HepG2 (cell line): ENCODE measurements around the gene STARD5. TPM values are rescaled to one million over a fixed set of nuclear protein-coding genes. Genes with fewer than 3 reads are reported as not detected.

ENCODE experiments used
- ATAC-seq: fragments of 200-7000 bp; cut with Tn5 transposase; 3 replicates; pipeline ENCODE4 v1.9.1; 2020; ENCODE audit warnings: mild to moderate bottlenecking, moderate library complexity
- BruUV-seq: library from RNA; stranded (reverse); fragments of 400-500 nt; replicated peaks from 2 replicates; lab custom pipeline; 2021; lab: Mats Ljungman, UMichigan
- CTCF ChIA-PET: fragments of 300-600 bp; formaldehyde crosslinking; extraction: SDS; loops from one replicate; lab custom pipeline; 2021; ENCODE audit warnings: low total read pairs, inconsistent platforms, low intra/inter-chr PET ratio; lab: Yijun Ruan, JAX
- POLR2A ChIA-PET: fragments of 350-600 bp; sonication (Branson Sonifier 250); formaldehyde crosslinking; loops from one replicate; lab custom pipeline; 2020; ENCODE audit warnings: antibody characterized with exemption, inconsistent platforms; lab: Yijun Ruan, JAX
- DNase-seq: peaks from one replicate; pipeline ENCODE4 v3.0.0-alpha.2; 2015; ENCODE audit warnings: low spot score
- FAIRE-seq: peaks from 3 replicates; lab custom pipeline; 2011; peaks lifted over from hg19 to GRCh38; lab: Jason Lieb, UNC
- H2AFZ ChIP-seq: one replicate; pipeline ENCODE4 v1.6.1; 2011; ENCODE audit warnings: low read length, inconsistent platforms
- H3K27ac ChIP-seq: fragments of 300-600 bp; 3 replicates; pipeline ENCODE4 v1.8.0; 2011; ENCODE audit warnings: mixed run types, mild to moderate bottlenecking, mixed read lengths, low read length, inconsistent platforms; ENCODE audit not compliant: insufficient read depth; ENCODE audit errors: extremely low read length
- H3K27me3 ChIP-seq, 2 experiments: fragments of 200-600 bp in 1 of 2; 2 replicates in 1 of 2; 3 replicates in 1 of 2; pipeline versions ENCODE4 v1.6.0 to v1.8.0; 2011; ENCODE audit warnings: low read length in 2 of 2, mild to moderate bottlenecking in 2 of 2, moderate library complexity in 2 of 2, inconsistent platforms in 1 of 2; ENCODE audit not compliant: insufficient read depth in 2 of 2, control insufficient read depth in 1 of 2
- H3K36me3 ChIP-seq, 2 experiments: fragments of 200-600 bp in 1 of 2; replicated peaks in 1 of 2; 2 replicates in 1 of 2; 3 replicates in 1 of 2; pipeline versions ENCODE4 v1.5.1 to v1.8.0; 2011; ENCODE audit warnings: low read length in 2 of 2, inconsistent platforms in 1 of 2; ENCODE audit not compliant: insufficient read depth in 2 of 2, control insufficient read depth in 1 of 2
- H3K4me1 ChIP-seq: 2 replicates; pipeline ENCODE4 v1.5.1; 2012; ENCODE audit warnings: low read length, inconsistent platforms; ENCODE audit not compliant: insufficient read depth
- H3K4me2 ChIP-seq: 2 replicates; pipeline ENCODE4 v1.6.0; 2011; ENCODE audit warnings: low read depth, low read length, inconsistent platforms
- H3K4me3 ChIP-seq, 3 experiments: fragments of 200-600 bp in 1 of 3; sonication (generic), shearing (Covaris generic) in 1 of 3; replicated peaks in 1 of 3; 2 replicates each; pipeline ENCODE4 v1.5.1; 2011 to 2016; ENCODE audit warnings: low read length in 3 of 3, inconsistent platforms in 2 of 3, low read depth in 2 of 3, mild to moderate bottlenecking in 2 of 3, control low read depth in 1 of 3, mixed read lengths in 1 of 3; ENCODE audit not compliant: insufficient read depth in 1 of 3
- H3K79me2 ChIP-seq: one replicate; pipeline ENCODE4 v1.6.1; 2011; ENCODE audit warnings: low read length, inconsistent platforms; ENCODE audit not compliant: insufficient read depth
- H3K9ac ChIP-seq: 2 replicates; pipeline ENCODE4 v1.6.0; 2011; ENCODE audit warnings: mild to moderate bottlenecking, low read depth, low read length, inconsistent platforms; ENCODE audit not compliant: insufficient read depth
- H3K9me3 ChIP-seq: 2 replicates; pipeline ENCODE4 v1.5.1; 2012; ENCODE audit warnings: mild to moderate bottlenecking, low read length
- H4K20me1 ChIP-seq: 2 replicates; pipeline ENCODE4 v1.6.0; 2011; ENCODE audit warnings: inconsistent platforms, mild to moderate bottlenecking, low read length, moderate library complexity; ENCODE audit not compliant: insufficient read depth
- ATRX ChIP-seq: sonication (generic); formaldehyde crosslinking; IDR thresholded peaks from 2 replicates; pipeline ENCODE4 v1.4.0; 2020; ENCODE audit warnings: missing genetic modification reagents, borderline replicate concordance
- FLYWCH1 ChIP-seq: sonication (generic); formaldehyde crosslinking; IDR thresholded peaks from 2 replicates; pipeline ENCODE4 v1.8.1; 2023; ENCODE audit warnings: mild to moderate bottlenecking, missing genetic modification reagents
- HDAC6 ChIP-seq: fragments of 200-600 bp; sonication (generic); IDR thresholded peaks from 2 replicates; pipeline ENCODE4 v1.7.0; 2017; ENCODE audit warnings: mild to moderate bottlenecking, antibody characterized with exemption, low read length, low read depth
- MIXL1 ChIP-seq: IDR thresholded peaks from 2 replicates; pipeline ENCODE4 v1.6.1; 2016
- NFE2L1 ChIP-seq: sonication (generic); formaldehyde crosslinking; IDR thresholded peaks from 2 replicates; pipeline ENCODE4 v1.4.0; 2020; ENCODE audit warnings: missing genetic modification reagents, mild to moderate bottlenecking, borderline replicate concordance
- PAX8 ChIP-seq: sonication (generic); formaldehyde crosslinking; IDR thresholded peaks from 2 replicates; pipeline ENCODE4 v1.8.0; 2022; ENCODE audit warnings: mild to moderate bottlenecking, missing genetic modification reagents, borderline replicate concordance
- SRSF1 ChIP-seq: fragments of 200-400 bp; formaldehyde crosslinking; optimal IDR thresholded peaks from 2 replicates; pipeline ENCODE3; 2017; ENCODE audit warnings: mild to moderate bottlenecking, low read depth, low read length, moderate library complexity
- TCF7 ChIP-seq: sonication (generic); IDR thresholded peaks from 2 replicates; pipeline ENCODE4 v1.6.1; 2016; ENCODE audit warnings: antibody characterized with exemption, low read depth
- ZBTB39 ChIP-seq: sonication (generic); formaldehyde crosslinking; IDR thresholded peaks from 2 replicates; pipeline ENCODE4 v1.5.0; 2020; ENCODE audit warnings: missing genetic modification reagents
- ZNF34 ChIP-seq: sonication (generic); formaldehyde crosslinking; IDR thresholded peaks from 2 replicates; pipeline ENCODE4 v1.4.0; 2020; ENCODE audit warnings: mild to moderate bottlenecking, missing genetic modification reagents, borderline replicate concordance
- ZNF761 ChIP-seq: sonication (generic); formaldehyde crosslinking; conservative IDR thresholded peaks from 2 replicates; pipeline ENCODE4 v1.4.0; 2020; ENCODE audit warnings: mild to moderate bottlenecking, missing genetic modification reagents
- ZXDC ChIP-seq: sonication (generic); formaldehyde crosslinking; IDR thresholded peaks from 2 replicates; pipeline ENCODE4 v1.5.0; 2020; ENCODE audit warnings: mild to moderate bottlenecking, missing genetic modification reagents
- WGBS: methylation state at CpG from one replicate; pipeline ENCODE4 v1.1.6; 2017; ENCODE audit warnings: low lambda C conversion rate; 5-methylcytosine and 5-hydroxymethylcytosine counted together
- in situ Hi-C: cut with HindIII; loops from 2 replicates; pipeline ENCODE4 v1.10.0; 2017; ENCODE audit warnings: low pct_unique_long_range_greater_than_20kb; ENCODE audit not compliant: extremely low pct_ligation_motif_present
- intact Hi-C: fragments of 100-400 bp; cut with micrococcal nuclease; formaldehyde crosslinking; loops from one replicate; pipeline ENCODE4 v1.10.0; 2022; ENCODE audit not compliant: unreplicated experiment
- polyA plus RNA-seq, 8 experiments: library from polyadenylated mRNA; depleted of rRNA in 3 of 8; stranded (reverse) in 7 of 8; unstranded in 1 of 8; fragments of >200 nt; fragmentation: Illumina TruSeq in 4 of 8; extraction: Trizol in 4 of 8; gene quantifications; 2 replicates each; pipeline versions ENCODE4 v1.2.1 to v1.2.3, GENCODE V29; 2011 to 2016; ENCODE audit warnings: low read depth in 4 of 8, missing spikeins in 1 of 8, mixed read lengths in 1 of 8; ENCODE audit not compliant: insufficient read depth in 1 of 8
- total RNA-seq, 5 experiments: library from RNA; depleted of rRNA; stranded (reverse); fragments of >200 nt; fragmentation: Illumina TruSeq; extraction: Trizol; gene quantifications; 2 replicates each; pipeline ENCODE4 v1.2.3, GENCODE V29; 2016; ENCODE audit warnings: low read depth in 1 of 5

STARD5 gene
- total and polyA plus RNA-seq, 2 of the 13 experiments (the other 11 are each of a cell fraction or from before 2014, with no cell fraction given) = 3.1 to 3.5 TPM

DNA sequence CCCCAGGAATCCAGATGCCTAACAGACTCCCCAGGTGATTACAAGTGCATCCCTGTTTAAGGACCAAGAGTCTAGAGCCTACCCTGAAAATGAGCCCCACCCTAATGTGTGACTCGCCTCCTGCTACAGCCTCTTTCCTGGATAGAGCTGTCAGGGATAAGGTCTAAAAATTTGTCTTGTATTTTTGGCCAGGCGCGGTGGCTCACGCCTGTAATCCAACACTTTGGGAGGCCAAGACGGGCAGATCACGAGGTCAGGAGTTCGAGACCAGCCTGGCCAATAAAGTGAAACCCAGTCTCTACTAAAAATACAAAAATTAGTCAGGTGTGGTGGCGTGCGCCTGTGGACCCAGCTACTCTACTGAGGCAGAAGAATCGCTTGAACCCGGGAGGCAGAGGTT is 38.8 kb upstream of the STARD5 start (continued):
- TF ChIP-seq SRSF1 (no peak), TCF7 (no peak), NFE2L1 (no peak), PAX8 (CRISPR knock-in tag) (no peak), ZXDC (CRISPR knock-in tag) (no peak), ZBTB39 (no peak), ZNF761 (CRISPR knock-in tag) (no peak), HDAC6 (no peak)
- TF ChIP-seq, all 625 proteins: peak for 0

DNA sequence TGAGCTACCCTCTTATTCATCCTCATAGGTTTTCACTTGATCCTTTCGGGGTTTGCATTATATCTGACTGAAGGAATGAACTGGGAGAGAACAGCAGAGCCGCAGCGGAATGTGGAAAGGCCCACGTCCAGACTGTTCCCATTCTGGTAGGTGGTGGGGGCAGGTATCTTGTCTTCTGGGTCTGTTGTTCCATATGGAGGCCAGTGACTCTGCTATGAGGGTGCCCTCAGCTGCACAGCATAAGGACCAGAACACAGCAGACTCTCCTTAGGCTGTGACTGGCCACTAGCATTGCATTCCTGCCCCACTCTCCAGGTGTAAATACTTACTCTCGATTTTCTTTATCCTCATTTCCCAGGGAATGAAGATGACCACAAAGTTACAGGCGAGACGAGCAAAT is 38.0 kb upstream of the STARD5 start:
- H3K4me3 ChIP-seq = no peak overlapping the region
- H3K4me2 ChIP-seq = no peak overlapping the region
- H4K20me1 ChIP-seq = no peaks in the 10 kb centered on the region
- H3K9ac ChIP-seq = no peak overlapping the region
- no peaks in the 10 kb centered on the region for H3K27me3 ChIP-seq
- ATAC-seq = no peak
- ChIA-PET CTCF (no interaction called here), POLR2A (no interaction called here)
- 68% methylated on average over 7 of the region's 7 CpGs for WGBS
- no peaks in the 10 kb centered on the region for H3K9me3 ChIP-seq
- TF ChIP-seq MIXL1 = no peak
- TF ChIP-seq ZBTB39 = no peak
- no peak for TF ChIP-seq ZNF34 (CRISPR knock-in tag)
- TF ChIP-seq ATRX (CRISPR knock-in tag) = no peak
- no peak for TF ChIP-seq FLYWCH1 (CRISPR knock-in tag)
- FAIRE-seq = no peak
- intact Hi-C loops = no loop called here
- H3K79me2 ChIP-seq = no peaks in the 10 kb centered on the region
- no TSS peak for BruUV-seq
- no peaks in the 10 kb centered on the region for H3K4me1 ChIP-seq
- no peaks in the 10 kb centered on the region for H3K36me3 ChIP-seq
- H2AFZ ChIP-seq = no peak overlapping the region
- in situ Hi-C loops = no loop called here
- no peak overlapping the region for H3K27ac ChIP-seq
- no peak for DNase-seq
